CD4-positive, alpha-beta T cell (primary cell): ENCODE results near the gene ARL4D. TPM values are rescaled to one million over a fixed set of nuclear protein-coding genes. Genes with fewer than 3 reads are reported as not detected.

Source experiments
- ATAC-seq: fragments of 200-7000 bp; cut with Tn5 transposase; one replicate; pipeline ENCODE4 v1.10.0; 2022; ENCODE audit warnings: mild to moderate bottlenecking; ENCODE audit not compliant: poor library complexity
- CTCF ChIA-PET: fragments of 350-600 bp; sonication (Branson Sonifier 250); formaldehyde crosslinking; loops from one replicate; lab custom pipeline; 2021; ENCODE audit warnings: antibody characterized with exemption, inconsistent platforms; lab: Charles Lee
- POLR2A ChIA-PET: fragments of 350-600 bp; sonication (Branson Sonifier 250); formaldehyde crosslinking; loops from one replicate; lab custom pipeline; 2021; ENCODE audit warnings: antibody characterized with exemption, inconsistent platforms; lab: Charles Lee
- DNase-seq, 14 experiments: peaks; one replicate each; pipeline ENCODE4 v3.0.0-alpha.2; 2013 to 2020; ENCODE audit warnings: mixed read lengths in 2 of 14
- H3K27ac ChIP-seq, 2 donors: one replicate each; pipeline versions ENCODE4 v1.5.1 to v1.7.0; 2013; ENCODE audit warnings: low read length in 2 of 2, low read depth in 1 of 2, mild to moderate bottlenecking in 1 of 2
- H3K27me3 ChIP-seq, 2 experiments: 1 replicate in 1 of 2; 2 replicates in 1 of 2; pipeline versions ENCODE4 v1.6.1 to v1.7.0; 2013; ENCODE audit warnings: low read length in 2 of 2, control low read depth in 1 of 2, mild to moderate bottlenecking in 1 of 2, moderate library complexity in 1 of 2; ENCODE audit not compliant: insufficient read depth in 2 of 2, control insufficient read depth in 1 of 2
- H3K36me3 ChIP-seq: one replicate; pipeline ENCODE4 v1.6.1; 2013; ENCODE audit warnings: low read length, control low read depth; ENCODE audit not compliant: insufficient read depth
- H3K4me1 ChIP-seq: one replicate; pipeline ENCODE4 v1.6.1; 2013; ENCODE audit warnings: low read length, control low read depth; ENCODE audit not compliant: insufficient read depth
- H3K4me3 ChIP-seq: one replicate; pipeline ENCODE4 v1.5.1; 2013; ENCODE audit warnings: mild to moderate bottlenecking, low read length, moderate library complexity
- H3K9me3 ChIP-seq, 2 experiments: 1 replicate in 1 of 2; 2 replicates in 1 of 2; pipeline versions ENCODE4 v1.6.1 to v1.7.0; 2013; ENCODE audit warnings: low read length in 2 of 2, mild to moderate bottlenecking in 2 of 2, control low read depth in 1 of 2, moderate library complexity in 1 of 2; ENCODE audit not compliant: control insufficient read depth in 1 of 2, insufficient read depth in 1 of 2
- H3K27ac Mint-ChIP-seq: one replicate; pipeline ENCODE4 v1.8.0; 2020; ENCODE audit warnings: mixed read lengths
- H3K27me3 Mint-ChIP-seq: one replicate; pipeline ENCODE4 v1.8.0; 2021; ENCODE audit warnings: mixed read lengths
- H3K36me3 Mint-ChIP-seq: one replicate; pipeline ENCODE4 v1.8.0; 2021; ENCODE audit warnings: low read depth, mixed read lengths
- H3K4me1 Mint-ChIP-seq: one replicate; pipeline ENCODE4 v1.8.0; 2021; ENCODE audit warnings: low read depth, mixed read lengths
- H3K4me3 Mint-ChIP-seq: one replicate; pipeline ENCODE4 v1.8.0; 2020; ENCODE audit warnings: mild to moderate bottlenecking, mixed read lengths
- H3K9me3 Mint-ChIP-seq: one replicate; pipeline ENCODE4 v1.8.0; 2020; ENCODE audit warnings: mixed read lengths
- intact Hi-C, 2 experiments: fragments of 100-400 bp; cut with DNase I in 1 of 2; cut with micrococcal nuclease in 1 of 2; formaldehyde crosslinking; loops; one replicate each; pipeline versions ENCODE4 v1.15.1 to v1.9.0; 2023 to 2025; cut with DNase I, micrococcal nuclease
- total RNA-seq, 174 experiments: library from RNA in 2 of 174; stranded (reverse) in 2 of 174; gene quantifications; one replicate each; pipeline ENCODE4 v1.2.3 and lab custom pipeline; 2021 to 2026
- TF ChIP-seq, protein P1 (sequence below): fragments of 200-600 bp; IDR thresholded peaks from one replicate; pipeline ENCODE4 v1.8.0; 2022; ENCODE audit warnings: antibody characterized with exemption, mild to moderate bottlenecking

ARL4D gene
- total RNA-seq, 2 experiments from 2014 or later: 2.4 to 2.9 TPM

DNA sequence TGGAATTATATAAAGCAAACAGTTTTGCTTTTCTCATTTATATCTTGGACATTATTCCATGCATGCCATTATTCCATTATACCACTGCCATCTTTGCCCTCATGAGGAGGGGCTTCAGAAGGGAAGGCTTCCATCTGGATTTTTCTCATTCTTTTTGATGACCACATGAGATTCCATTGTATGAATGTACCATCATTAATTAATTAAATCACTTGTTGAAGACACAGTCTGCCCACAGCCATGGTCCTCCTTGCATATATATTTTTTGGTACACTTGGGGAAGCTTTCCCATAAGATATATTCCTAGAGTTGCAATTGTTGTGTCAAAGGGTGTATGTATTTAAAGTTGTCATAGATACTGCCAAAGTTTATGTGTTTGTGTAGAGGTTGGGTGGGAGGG, 7.1 kb downstream of the ARL4D start:
- no peaks in the 10 kb centered on the region for H3K4me1 ChIP-seq
- H3K9me3 ChIP-seq: no peaks in the 10 kb centered on the region
- H3K27ac Mint-ChIP-seq: no peak overlapping the region
- POLR2A ChIA-PET: interaction anchor here (0.9 kb wide), 1 partner anchor 18 kb away, joined by 3 read pairs; no protein-coding TSS in a partner anchor
- H3K27me3 ChIP-seq: no peaks in the 10 kb centered on the region
- ATAC-seq (no peak), DNase-seq (no peak)
- peaks cover 21% of the 10 kb centered on the region for H3K27me3 Mint-ChIP-seq
- no peak overlapping the region for H3K4me3 Mint-ChIP-seq
- intact Hi-C loops: loop anchor here in 1 of 2 experiments (10.0 kb wide), 1 partner anchor 61 kb away; no protein-coding TSS in a partner anchor
- no peak overlapping the region for H3K4me3 ChIP-seq
- peaks cover 7% of the 10 kb centered on the region for H3K4me1 Mint-ChIP-seq
- no peaks in the 10 kb centered on the region for H3K9me3 Mint-ChIP-seq
- H3K27ac ChIP-seq: no peak overlapping the region
- H3K36me3 ChIP-seq: no peaks in the 10 kb centered on the region
- TF ChIP-seq, protein P1, sequence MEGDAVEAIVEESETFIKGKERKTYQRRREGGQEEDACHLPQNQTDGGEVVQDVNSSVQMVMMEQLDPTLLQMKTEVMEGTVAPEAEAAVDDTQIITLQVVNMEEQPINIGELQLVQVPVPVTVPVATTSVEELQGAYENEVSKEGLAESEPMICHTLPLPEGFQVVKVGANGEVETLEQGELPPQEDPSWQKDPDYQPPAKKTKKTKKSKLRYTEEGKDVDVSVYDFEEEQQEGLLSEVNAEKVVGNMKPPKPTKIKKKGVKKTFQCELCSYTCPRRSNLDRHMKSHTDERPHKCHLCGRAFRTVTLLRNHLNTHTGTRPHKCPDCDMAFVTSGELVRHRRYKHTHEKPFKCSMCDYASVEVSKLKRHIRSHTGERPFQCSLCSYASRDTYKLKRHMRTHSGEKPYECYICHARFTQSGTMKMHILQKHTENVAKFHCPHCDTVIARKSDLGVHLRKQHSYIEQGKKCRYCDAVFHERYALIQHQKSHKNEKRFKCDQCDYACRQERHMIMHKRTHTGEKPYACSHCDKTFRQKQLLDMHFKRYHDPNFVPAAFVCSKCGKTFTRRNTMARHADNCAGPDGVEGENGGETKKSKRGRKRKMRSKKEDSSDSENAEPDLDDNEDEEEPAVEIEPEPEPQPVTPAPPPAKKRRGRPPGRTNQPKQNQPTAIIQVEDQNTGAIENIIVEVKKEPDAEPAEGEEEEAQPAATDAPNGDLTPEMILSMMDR: no peak
- no peaks in the 10 kb centered on the region for H3K36me3 Mint-ChIP-seq
- CTCF ChIA-PET: interaction anchor here (1.2 kb wide), 1 partner anchor 78 kb away, joined by 4 read pairs; the partner anchor contains the start of gene DHX8

DNA sequence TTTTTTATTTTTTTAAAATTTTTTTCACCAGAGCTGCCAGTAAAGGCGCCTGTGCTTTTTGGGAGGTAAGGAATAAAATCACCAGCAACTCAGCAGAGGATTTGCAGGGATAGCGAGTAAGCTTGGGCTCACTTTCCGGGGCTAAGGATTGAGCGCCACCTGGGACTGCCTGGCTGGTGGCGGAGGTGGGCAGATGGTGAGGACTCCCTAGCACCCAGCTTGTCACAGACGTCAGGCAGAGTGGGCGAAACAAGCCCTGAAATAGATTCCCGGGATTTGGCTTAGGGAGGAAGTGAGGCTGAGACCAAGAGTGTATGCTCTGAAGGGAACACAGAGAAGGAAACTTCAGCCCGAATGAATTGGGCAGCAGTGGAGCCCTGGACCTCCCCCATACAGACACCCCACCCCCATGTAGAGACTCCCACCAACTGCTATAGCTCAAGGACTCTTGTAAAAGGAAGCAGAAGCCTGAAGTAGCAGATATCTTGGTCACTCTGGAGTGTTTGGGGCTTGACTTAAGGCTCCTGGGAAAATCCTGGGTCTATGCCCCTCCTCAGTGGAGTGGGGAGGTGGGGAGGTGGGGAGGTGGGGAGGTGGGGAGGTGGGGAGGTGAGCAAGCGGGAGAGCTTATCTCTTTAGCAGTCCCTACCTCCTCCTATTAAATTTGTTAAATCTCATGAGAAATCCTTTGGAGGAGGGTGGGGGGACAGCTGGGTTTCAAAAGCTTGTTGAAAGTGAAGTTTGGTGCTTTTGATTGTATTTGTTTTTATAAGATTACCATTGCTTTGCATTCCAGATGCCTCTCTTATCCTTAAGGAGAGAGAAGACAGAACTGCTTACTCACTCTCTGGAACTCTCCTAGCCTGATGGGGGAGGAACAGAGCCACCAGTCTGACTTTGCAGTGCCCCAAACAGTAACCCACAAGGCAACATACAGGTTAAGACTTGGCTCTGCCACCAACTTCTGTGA, 8.2 kb downstream of the ARL4D start:
- H3K27me3 Mint-ChIP-seq: peaks cover 24% of the 10 kb centered on the region
- no peaks in the 10 kb centered on the region for H3K9me3 Mint-ChIP-seq
- no peak overlapping the region for H3K27ac Mint-ChIP-seq
- DNase-seq: no peak
- H3K36me3 Mint-ChIP-seq: no peaks in the 10 kb centered on the region
- Histone ChIP-seq H3K27ac (no peak overlapping the region), H3K27me3 (no peaks in the 10 kb centered on the region), H3K4me3 (no peak overlapping the region), H3K36me3 (no peaks in the 10 kb centered on the region), H3K9me3 (no peaks in the 10 kb centered on the region), H3K4me1 (no peaks in the 10 kb centered on the region)
- H3K4me1 Mint-ChIP-seq: no peaks in the 10 kb centered on the region
- no peak for ATAC-seq
- TF ChIP-seq, protein P1: no peak
- ChIA-PET POLR2A (interaction anchor here (1.1 kb wide), 1 partner anchor 8 kb away, joined by 5 read pairs; the partner anchor contains the start of gene ARL4D), CTCF (no interaction called here)
- intact Hi-C loops: loop anchor here in 1 of 2 experiments (10.0 kb wide), 1 partner anchor 62 kb away; no protein-coding TSS in a partner anchor
- no peak overlapping the region for H3K4me3 Mint-ChIP-seq

DNA sequence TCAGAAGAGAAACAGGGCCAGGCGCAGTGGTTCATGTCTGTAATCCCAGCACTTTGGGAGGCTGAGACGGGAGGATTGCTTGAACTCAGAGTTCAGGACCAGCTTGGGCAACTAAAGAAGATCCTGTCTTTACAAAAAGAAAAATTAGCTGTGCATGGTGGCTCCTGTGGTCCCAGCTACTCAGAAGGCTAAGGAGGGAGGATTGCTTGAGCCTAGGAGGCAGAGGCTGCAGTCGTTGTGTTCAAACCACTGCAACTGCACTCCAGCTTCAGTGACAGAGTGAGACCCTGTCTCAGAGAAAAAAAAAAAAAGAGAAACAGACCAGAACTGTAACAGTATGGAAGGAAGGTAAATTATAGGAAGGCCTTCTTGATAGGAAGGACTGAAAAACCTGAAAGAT, 10.3 kb downstream of the ARL4D start:
- Mint-ChIP-seq H3K4me1 (no peaks in the 10 kb centered on the region), H3K27me3 (peaks cover 25% of the 10 kb centered on the region), H3K27ac (no peak overlapping the region), H3K4me3 (no peak overlapping the region), H3K9me3 (no peaks in the 10 kb centered on the region), H3K36me3 (no peaks in the 10 kb centered on the region)
- intact Hi-C loops: loop anchor here in 1 of 2 experiments (10.0 kb wide), 1 partner anchor 64 kb away; no protein-coding TSS in a partner anchor
- Histone ChIP-seq H3K4me3 (no peak overlapping the region), H3K4me1 (no peaks in the 10 kb centered on the region), H3K27me3 (no peaks in the 10 kb centered on the region), H3K27ac (no peak overlapping the region), H3K9me3 (no peaks in the 10 kb centered on the region), H3K36me3 (no peaks in the 10 kb centered on the region)
- no peak for DNase-seq
- no peak for ATAC-seq
- TF ChIP-seq, protein P1: no peak
- CTCF ChIA-PET: interaction anchor here (1.1 kb wide), 1 partner anchor 11 kb away, joined by 3 read pairs; the partner anchor contains the start of gene ARL4D
- POLR2A ChIA-PET: no interaction called here
